ENCODE results near the gene CNBP.
"Not testable (repeated sequence)": the region's sequence is repeated elsewhere in the genome, so short reads cannot be mapped to it uniquely, and the experiment has no call there.

CNBP gene

DNA sequence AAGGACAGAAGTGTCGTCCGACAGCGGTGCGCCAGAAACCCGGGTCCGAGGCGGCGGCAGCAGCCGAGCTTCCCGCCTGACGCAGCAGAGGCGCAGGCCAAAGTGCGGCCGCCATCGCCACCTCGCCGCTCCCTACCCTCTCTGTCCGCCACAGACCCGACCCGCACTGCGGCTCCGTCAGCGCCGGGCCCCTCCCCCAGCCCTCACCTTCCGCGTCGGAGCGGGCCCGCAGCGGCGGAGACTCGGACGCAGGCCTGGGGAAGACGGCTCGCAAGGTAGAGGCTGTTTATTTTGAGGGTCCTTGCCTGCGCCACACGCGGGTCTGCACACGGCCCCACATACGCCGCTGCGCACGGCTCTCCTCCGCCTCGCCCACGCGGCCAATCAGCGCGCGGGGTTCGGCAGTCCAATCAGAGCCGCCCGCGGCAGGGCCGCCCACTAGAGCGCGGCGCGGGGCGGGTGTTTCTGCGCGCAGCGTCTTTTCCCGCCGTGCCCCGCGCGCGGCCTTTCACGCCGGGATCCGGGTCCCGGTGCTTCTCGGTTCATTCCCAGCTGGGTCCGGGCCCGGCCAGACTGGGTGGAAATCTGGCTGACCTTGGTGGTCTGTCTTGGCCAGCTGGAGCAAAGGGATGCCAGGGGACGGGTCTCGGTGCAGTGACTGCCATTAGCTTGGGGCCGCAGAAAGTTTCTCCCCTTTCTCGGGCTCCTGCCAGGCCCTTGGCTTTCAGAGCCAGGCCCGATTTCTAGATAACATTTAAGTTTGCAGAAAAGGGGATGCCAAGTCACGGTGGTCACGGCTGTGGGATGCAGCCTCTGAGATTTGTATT lies at the start of gene CNBP:
CNBP (minus strand) TSS at position 328 of the 827 bp plus-strand sequence. CDS start 12,139 bp downstream, outside the sequence.
- peak; percentile 72 to 90 for DNase-seq

DNA sequence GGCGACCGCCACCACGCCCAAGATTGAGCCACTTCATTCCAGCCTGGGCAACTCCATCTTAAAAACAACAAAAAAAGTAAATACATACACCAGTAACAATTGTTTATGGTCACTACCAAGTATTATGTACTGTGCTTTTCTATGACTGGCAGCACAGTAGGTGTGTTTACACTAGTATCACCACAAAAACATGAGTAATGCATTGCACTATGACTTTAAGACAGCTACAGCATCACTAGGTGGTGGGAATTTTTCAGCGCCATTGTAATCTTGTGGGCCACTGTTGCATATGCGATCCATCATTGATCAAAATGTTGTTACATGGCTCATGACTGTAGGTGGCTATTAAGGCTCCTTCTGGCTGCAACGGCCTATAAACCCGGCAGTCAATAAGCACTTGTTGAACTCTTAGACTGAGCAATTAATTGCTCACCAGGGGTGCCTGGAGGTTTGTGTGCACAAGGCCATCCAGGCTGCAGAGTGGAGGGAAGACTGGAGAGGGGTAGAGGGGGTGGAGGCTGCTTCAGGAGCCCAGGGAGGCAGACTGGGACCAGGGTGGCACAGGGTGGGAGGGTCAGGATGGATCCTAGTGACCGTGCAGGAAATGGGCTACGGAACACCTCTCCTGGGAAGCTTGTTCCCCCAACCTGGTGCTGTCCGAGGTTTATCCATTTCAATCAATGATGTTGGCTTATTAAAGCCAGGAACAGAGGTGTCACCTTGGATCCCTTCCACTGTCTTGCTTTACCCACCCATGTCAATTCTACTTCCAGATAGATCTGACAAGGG lies 47.8 kb upstream of the CNBP start:
- DNase-seq, result no peak

DNA sequence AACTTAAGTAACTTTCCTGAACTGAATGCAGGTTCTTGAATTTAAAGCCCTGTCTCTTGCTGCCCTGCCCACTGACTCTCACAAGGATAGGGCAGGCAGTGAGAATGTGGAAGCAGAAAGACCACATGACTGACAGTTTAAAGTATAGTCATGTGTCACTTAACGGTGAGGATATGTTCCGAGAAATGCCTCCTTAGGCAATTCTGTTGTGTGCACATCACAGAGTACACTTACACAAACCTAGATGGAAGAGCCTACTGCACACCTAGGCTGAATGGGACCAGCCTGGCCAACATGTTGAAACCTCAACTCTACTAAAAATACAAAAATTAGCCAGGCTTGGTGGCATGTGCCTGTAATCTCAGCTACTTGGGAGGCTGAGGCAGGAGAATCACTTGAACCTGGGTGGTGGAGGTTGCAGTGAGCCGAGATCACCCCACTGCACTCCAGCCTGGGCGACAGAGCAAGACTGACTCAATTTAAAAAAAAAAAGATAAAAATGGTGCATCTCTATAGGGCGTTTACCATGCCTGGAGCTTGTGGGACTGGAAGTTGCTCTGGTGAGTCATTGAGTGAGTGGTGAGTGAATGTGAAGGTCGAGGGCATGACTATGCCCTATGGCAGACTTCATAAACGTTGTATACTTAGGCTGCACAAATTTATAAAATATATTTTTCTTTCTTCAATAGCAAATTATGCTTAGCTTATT lies 46.8 kb upstream of the CNBP start:
- DNase-seq, result peak in 1 of 2 donors; percentile 95

DNA sequence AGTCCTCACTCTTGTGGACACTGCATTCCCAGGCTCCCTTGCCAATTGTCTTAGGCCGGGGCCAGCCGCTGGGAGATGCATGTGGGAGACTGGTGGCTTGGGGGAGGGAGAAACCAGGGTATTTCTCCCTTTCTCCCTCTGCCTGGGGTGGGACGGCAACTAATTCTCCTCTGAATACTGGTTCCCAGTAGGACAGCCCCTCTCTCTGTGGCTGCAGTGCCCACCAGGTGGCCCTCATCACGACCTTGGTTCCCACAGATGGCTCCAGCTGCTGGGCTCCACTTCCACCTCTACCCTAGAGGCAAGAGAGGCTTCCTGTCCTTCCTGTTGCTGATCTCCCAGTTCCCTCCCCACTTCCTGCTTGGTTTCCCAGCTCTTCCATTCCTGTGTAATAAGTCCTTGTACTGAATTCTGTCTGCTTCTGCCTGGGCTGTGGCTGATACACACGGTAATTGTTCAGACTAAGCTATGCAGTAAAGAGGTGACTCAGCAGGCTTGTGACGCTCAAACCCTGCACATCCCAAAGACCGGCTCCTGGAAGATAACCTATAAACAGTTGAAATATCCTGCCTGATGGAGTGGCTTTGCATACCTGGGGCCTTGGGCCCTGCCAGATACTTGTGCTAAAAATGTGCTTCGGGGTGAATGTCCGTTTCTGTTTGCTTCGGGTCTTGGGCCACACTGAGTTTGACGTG lies 45.3 kb upstream of the CNBP start:
- DNase-seq, result no peak

DNA sequence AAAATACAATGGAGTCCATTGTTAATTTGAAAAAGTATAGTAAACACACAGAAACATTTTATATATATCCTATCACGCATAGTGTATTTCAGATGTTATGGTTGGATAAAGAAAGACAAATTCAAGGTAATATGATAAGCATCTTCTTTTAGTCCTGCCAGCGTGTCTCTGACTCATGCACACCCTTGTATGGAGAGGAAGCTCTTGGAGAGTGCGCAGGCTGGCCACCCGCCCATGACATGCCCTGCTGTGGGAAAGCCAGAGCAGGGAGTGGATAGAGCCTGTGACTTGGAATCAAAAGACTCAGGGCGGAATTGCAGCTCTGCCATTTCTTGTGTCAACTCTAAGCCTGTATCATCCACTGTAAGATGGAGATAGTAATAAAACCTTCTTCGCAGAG lies 42.7 kb upstream of the CNBP start:
- peak in 1 of 2 donors; percentile 26 for DNase-seq

DNA sequence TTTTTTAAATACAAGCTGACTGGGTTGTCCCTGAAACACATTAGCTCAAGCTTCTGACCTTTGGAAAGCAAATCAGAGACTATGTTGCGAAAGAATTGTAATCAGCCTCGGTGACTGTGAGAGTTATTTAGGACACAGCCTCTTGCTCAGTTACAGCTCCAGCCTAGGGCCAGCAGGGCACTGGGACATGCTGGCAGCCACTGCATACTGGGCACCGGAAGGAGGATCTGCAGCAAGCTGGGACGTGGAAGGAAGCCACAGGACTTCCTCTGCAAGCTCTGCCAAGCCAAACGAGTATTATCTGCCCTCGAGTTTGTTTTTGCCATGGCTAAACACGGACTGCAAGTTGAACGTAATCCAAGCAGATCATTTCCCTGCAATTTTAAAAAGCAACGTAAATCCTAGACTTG lies 41.3 kb upstream of the CNBP start:
- peak in 1 of 2 donors; percentile 12 for DNase-seq

DNA sequence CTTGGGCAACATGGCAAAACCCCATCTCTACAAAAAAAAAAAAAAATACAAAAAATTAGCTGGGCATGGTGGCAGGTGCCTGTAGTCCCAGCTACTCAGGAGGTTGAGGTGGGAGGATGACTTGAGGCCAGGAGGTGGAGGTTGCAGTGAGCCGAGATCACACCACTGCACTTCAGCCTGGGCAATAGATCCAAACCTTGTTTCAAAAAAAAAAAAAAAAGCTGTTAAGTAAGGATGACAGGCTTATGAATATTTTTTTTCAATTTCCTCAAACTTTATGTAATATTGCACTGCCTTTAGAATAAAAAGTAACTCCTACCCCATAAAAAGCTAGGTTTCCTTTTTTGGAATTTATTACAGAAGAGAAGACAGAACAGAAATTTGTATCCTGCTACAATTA lies 40.7 kb upstream of the CNBP start:
- DNase-seq, result not testable (repeated sequence)

DNA sequence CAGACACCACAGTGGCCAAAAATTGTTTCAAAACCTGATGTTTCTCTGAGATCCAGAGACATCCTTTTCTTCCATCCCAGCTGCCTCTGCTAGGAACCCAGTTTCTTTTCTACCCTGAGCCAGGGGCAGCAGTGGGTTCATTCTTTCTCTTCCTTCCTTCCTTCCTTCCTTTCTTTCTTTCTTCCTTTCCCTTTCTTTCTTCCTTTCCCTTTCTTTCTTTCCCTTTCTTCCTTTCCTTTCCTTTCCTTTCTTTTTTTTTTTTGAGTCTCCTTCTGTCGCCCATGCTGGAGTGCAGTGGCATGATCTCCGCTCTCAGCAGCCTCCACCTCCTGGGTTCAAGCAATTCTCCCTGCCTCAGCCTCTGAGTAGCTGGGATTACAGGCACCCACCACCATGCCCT lies 35.0 kb upstream of the CNBP start:
- DNase-seq, result no peak

DNA sequence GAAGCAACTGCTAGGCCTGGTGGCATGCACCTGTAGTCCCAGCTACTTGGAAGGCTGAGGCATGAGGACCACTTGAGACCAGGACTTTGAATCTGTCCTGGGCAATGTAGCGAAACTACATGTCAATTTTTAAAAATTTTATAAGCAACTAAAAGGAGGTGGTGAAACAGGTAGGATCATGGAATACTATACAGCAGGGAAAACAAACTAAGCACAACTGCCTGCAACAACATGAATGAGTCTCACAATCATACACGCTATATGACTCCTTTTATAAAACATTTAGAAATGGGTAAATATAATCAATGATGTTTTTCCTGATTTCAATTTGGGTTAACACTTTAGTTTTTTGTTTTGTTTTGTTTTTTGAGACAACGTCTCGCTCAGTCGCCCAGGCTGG lies 29.5 kb upstream of the CNBP start:
- no peak for DNase-seq

DNA sequence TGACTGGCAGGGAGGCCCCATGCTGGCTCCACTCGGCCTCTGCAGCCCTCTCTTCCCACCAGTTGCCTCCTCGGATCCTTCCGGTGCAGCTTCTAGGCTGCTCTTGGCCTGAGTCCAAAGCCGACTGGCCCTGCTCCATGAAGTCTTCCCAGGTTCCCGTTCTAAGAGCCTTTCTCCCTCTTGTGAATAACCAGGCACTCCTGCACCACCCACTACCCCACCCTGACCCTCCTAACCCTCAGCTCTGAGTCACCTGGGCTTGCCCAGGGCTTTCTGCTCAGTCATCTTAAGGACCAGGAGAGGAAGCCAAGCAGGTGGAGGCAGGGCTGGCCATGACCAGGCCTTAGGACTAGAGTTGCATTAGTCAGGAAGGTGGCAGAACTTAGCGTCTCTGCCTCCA lies 28.1 kb upstream of the CNBP start:
- no peak for DNase-seq

DNA sequence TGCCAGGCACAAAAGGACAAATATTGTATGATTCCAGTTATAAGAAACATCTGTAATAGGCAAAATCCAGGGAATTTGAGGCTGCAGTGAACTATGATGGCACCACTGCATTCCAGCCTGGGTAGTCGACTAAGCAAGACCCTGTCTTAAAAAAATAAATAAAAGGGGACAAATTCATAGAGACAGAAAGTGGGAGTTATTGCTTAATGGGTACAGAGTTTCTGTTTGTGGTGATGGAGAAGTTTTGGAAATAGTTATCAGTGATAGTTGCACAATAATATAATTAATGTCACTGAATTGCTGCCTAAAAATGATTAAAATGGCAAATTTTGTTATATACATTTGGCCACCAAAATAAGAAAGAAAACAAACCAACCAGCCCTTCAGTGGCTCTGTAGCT lies 27.6 kb upstream of the CNBP start:
- DNase-seq, result no peak

DNA sequence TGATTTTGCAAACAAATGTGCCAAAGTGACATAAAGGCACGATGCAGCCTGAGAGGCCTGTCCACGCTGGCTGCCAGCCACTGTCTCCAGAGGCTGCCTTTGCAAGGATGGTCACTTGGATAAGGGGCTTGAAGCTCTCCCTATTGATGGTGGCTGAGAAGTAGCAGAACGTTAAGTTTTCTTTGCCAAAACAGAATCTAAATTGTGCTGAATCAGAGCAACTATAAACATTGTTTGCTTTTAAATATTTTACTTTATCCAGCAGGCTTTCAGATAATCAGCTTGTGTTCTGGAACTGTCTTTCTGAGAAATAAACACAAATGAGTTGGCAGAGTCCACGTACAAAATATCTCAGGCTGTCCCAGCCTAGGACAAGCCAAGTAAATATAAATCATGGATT lies 23.8 kb upstream of the CNBP start:
- DNase-seq, result no peak

DNA sequence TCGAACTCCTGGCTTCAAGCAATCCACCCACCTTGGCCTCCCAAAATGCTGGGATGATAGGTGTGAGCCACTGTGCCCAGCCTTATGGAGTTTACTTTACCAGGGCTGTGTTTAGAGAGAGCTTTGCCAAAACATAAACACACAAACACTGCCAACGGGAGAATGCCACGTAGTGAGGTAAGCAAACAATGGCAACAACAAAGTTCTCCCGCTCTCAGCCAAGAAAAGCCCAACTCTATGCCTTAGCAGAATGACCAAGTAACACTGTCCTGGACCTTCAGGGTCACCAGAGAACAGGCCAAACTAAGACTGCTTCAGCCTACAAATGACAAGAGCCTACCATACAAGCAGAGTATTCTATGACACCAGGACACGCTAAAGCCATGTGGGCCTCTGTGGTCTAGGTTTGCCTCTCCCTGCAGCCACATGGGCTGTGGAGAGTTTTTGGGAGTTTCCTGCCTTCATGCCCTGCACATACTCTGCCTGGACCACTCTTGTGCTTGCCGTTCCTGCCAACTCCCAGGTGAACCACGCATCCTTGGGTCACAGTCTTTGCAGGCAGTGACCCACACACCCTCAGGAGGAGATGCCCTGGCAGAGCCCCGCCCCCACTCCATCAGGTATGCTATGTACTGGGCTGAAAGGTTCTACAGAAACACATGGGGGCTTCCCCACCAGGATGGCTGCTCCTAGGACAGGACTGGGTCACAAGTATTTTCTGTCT lies 21.6 kb upstream of the CNBP start:
- DNase-seq, result no peak

DNA sequence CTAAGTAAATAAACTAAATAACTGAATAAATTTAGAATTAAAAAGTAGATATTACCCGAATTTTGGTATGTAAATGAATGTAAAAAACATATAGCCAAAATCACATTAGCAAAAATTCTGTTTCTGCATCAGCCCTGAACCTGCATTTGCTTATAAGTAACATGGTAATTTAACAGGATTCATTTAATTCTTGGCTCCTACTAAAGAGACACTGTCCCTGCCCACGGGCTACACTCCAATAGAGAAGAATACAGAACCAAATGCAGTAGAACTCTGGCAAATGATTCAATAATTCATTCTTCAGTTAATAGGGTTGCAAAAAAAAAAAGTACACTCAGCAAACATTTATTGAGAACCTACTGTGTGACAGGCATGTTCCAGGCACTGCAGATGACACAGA lies 20.8 kb upstream of the CNBP start:
- no peak for DNase-seq

DNA sequence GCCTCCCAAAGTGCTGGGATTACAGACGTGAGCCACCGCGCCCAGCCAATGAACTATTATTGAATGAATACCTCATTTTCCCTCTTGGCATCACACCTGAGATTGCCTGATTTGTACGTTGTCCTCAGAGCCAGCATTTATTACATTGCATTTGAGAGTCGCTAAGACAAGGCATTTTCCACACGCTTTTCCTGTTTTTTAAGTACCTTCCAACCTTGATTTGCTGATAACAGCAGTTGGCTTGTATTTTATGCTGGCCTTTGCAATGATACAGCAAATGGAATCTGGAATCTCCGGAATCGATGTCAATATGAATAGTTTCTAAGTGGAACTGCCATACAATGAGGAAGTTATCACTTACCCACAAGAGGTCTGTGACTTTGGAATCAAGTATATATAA lies 15.7 kb upstream of the CNBP start:
- no peak for DNase-seq

DNA sequence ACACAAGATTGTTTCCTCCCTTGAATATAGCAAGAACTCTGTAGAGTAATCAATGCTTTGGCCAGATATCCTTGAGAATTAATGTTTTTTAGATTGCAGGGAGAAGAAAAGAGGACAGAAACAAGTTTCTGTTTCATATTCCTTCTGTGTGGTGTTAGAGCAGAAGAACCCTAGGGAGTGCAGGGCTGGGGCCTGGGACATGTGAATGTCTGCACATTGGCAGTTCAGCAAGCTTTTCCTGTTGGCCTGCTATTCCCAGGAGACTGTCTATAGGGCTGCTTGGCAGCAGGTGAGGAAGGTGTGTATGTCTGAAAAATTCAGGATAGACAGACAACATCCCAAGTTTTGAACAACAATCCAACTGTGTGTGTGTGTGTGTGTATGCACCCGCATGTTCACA lies 13.6 kb upstream of the CNBP start:
- no peak for DNase-seq

DNA sequence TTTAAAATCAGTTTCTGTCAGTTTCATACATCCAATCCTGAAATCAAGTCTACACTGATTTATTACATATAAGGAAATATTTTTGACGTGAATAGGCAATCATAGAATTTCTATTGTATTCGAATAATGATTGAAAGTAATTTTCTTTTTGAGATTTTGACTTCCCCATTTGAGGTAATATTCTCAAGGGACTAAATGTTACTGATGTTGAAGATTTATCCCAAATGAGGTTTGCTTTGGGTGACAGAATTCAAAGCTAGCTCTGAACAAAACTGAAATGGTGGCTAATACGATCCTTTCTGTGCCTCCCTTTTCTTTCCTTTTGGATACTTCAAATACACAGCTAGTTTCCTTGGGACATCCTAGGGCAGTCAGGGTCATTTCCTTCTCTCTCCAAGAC lies 12.9 kb upstream of the CNBP start:
- no peak for DNase-seq

DNA sequence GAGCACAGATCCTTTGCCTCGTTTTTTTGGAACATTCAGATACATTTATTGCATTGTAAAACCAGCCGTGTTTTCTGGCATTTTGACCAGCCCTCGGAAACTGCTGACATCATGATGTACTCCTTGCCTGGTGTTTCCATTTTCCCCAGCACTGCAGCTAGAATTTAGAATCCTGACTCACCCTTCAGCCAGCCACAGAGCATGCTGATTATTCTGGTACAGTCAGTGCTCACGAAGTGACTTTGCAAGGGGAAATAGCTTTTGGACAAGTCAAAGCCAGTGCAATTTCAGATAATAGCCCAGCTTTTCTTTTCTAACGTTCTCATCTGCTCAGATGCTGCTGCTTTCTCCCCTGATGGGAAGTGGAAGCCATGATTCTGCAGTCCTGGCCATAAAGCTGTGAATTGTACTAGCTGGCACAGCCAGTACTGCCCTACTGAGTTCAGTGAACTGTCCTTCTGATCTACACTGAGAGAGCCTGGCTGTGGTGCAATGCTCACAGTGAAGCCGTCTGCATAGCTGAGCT lies 12.1 kb upstream of the CNBP start:
- peak; percentile 28 to 86 for DNase-seq

DNA sequence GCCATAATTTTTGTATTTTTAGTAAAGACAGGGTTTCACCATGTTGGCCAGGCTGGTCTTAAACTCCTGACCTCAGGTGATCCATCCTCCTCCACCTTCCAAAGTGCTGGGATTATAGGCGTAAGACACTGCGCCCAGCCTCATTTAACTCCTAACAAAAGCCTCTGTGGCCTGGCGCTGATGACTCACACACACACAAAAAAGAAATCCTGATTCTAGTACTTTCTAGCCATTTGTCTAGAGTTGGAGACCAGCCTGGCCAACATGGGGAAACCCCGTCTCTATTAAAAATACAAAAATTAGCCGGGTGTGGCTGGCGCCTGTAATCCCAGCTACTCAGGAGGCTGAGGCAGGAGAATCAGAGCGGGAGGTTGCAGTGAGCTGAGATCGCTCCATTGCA lies 6.1 kb upstream of the CNBP start:
- DNase-seq, result not testable (repeated sequence)

DNA sequence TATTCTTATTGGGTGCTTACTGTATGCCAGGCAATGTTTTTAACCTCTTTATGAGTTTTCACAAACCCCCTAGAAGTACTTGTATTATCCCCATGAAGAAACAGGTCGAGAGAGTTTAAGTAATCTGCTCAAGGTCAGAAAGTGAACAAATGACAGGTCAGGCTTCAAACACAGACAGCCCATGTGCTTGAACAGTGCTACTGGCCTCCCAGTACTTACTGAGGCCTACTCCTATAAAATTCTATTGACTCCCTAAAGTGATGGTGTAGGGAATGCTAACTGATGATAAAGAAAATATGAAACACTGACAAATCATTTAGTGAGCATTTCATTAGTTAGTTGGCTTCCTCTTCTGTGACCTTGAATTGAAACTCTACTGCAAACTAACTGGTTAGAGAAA lies 4.2 kb upstream of the CNBP start:
- DNase-seq, result no peak

DNA sequence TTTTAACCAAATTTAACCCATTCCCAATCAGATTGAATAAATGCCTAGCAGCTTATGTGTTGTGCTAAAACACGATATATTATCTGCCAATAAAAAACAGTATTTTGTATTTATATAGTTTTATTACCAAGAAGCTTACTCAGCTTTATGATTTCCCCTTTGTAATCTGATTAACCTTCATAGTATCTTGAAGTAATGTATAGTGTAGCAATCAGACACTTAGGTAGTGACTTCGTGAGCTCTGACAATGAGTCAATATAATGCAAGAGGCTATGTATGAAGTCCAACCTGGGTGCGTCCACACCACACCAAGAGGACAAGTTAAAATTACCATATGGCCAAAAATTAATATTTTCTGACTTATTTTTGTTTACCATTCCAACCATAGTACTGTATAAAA lies 2.1 kb upstream of the CNBP start:
- DNase-seq, result no peak

All from bone marrow (tissue), 2 donors.